ENCODE measurements around the gene PPEF1. TPM values are rescaled to one million over a fixed set of nuclear protein-coding genes. Genes with fewer than 3 reads are reported as not detected.

Gene PPEF1
- total and polyA plus RNA-seq, 4 donors: 0.09 TPM; not detected in 3

DNA sequence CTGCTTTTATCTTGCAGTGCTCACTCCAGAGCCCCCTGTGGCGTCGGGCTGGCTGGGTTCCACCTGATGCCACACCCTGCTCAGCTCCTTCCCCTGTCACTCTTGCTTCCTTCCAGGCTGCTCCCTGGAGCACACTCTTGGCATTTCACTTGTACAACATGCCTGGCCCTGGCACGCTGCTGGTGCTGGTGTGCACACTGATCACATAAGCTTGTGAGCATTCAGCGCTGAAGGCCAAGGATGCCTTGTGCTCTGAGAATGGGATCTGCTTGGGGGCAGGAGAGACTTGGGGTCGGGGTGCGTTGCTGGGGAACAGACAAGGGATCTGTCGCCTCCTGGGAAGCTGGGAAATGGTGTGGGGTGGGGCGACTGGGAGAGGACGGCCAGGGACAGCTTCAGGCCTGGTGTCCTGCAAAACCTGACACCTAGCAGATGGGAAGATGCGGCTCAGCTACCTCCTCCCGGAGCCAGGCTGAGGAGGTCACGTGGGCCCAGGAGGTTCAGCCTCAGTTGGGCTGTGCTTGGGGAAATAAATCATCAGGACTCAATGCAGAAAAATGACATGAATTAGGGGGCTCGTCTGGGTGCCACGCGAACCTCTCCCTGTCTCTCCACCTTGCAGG lies 167.9 kb downstream of the PPEF1 start:
- no peak for DNase-seq (ENCODE audit: low spot score)
- Histone ChIP-seq H3K4me3 (ENCODE audit: low read depth in 1 of 3, low read length in 3 of 3) (no peak overlapping the region), H3K27me3 (ENCODE audit: control insufficient read depth in 4 of 4, insufficient read depth in 4 of 4, low read length in 3 of 4) (no peaks in the 10 kb centered on the region), H3K9ac (ENCODE audit: low read depth in 1 of 2, low read length in 2 of 2) (no peak overlapping the region), H3K27ac (ENCODE audit: low read depth in 1 of 2, low read length in 2 of 2) (no peak overlapping the region), H3K4me1 (ENCODE audit: control insufficient read depth in 4 of 4, insufficient read depth in 4 of 4, low read length in 3 of 4) (peaks cover 0 to 2% (median 0%) of the 10 kb centered on the region in 4 donors), H3K36me3 (ENCODE audit: control insufficient read depth in 4 of 4, insufficient read depth in 3 of 4, low read depth in 1 of 4, low read length in 3 of 4) (no peaks in the 10 kb centered on the region), H3K9me3 (ENCODE audit: control insufficient read depth in 4 of 4, low read length in 3 of 4) (no peaks in the 10 kb centered on the region)
- WGBS: 80% methylated on average over 15 of the region's 15 CpGs
- TF ChIP-seq, protein P1, sequence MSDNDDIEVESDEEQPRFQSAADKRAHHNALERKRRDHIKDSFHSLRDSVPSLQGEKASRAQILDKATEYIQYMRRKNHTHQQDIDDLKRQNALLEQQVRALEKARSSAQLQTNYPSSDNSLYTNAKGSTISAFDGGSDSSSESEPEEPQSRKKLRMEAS (IDR thresholded peaks at IDR 0.05): no peak
- TF ChIP-seq YY1 (IDR thresholded peaks at IDR 0.05) (no peak), HNF4A (conservative IDR thresholded peaks at IDR 0.05) (no peak), FOXA1 (IDR thresholded peaks at IDR 0.05) (no peak), TAF1 (conservative IDR thresholded peaks at IDR 0.05) (no peak), FOXA2 (IDR thresholded peaks at IDR 0.05) (no peak)
- TF ChIP-seq, protein P2, sequence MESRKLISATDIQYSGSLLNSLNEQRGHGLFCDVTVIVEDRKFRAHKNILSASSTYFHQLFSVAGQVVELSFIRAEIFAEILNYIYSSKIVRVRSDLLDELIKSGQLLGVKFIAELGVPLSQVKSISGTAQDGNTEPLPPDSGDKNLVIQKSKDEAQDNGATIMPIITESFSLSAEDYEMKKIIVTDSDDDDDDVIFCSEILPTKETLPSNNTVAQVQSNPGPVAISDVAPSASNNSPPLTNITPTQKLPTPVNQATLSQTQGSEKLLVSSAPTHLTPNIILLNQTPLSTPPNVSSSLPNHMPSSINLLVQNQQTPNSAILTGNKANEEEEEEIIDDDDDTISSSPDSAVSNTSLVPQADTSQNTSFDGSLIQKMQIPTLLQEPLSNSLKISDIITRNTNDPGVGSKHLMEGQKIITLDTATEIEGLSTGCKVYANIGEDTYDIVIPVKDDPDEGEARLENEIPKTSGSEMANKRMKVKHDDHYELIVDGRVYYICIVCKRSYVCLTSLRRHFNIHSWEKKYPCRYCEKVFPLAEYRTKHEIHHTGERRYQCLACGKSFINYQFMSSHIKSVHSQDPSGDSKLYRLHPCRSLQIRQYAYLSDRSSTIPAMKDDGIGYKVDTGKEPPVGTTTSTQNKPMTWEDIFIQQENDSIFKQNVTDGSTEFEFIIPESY (IDR thresholded peaks at IDR 0.05): no peak
- TF ChIP-seq, protein P3, sequence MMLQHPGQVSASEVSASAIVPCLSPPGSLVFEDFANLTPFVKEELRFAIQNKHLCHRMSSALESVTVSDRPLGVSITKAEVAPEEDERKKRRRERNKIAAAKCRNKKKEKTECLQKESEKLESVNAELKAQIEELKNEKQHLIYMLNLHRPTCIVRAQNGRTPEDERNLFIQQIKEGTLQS (IDR thresholded peaks at IDR 0.05): no peak

DNA sequence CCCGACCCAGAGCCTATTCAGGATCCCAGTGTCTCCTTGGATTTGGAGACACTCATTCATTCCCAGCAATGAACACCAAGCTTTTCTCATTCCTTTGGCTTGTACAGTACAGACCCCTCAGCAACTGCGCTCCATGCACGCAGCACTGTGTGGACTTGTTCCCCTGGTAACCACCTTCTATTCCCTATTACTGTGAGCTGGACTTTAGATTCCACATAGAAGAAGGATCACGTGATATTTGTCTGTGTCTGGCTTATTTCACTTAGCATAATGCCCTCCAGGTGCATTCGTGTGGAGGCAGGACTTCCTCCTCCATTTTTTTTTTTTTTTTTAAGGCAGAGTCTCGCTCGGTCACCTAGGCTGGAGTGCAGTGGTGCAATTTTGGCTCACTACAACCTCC lies 170.0 kb downstream of the PPEF1 start:
- no peaks in the 10 kb centered on the region for H3K27me3 ChIP-seq (ENCODE audit: control insufficient read depth in 4 of 4, insufficient read depth in 4 of 4, low read length in 3 of 4)
- H3K9me3 ChIP-seq (ENCODE audit: control insufficient read depth in 4 of 4, low read length in 3 of 4): no peaks in the 10 kb centered on the region
- TF ChIP-seq RAD21 (IDR thresholded peaks at IDR 0.05) (peak in 1 of 2 donors; percentile 6), HNF4A (conservative IDR thresholded peaks at IDR 0.05) (peak; percentile 39 to 47), HNF4G (IDR thresholded peaks at IDR 0.05) (no peak), SP1 (IDR thresholded peaks at IDR 0.05) (peak; percentile 19)
- no peaks in the 10 kb centered on the region for H3K36me3 ChIP-seq (ENCODE audit: control insufficient read depth in 4 of 4, insufficient read depth in 3 of 4, low read depth in 1 of 4, low read length in 3 of 4)
- DNase-seq (ENCODE audit: low spot score): no peak
- H3K4me1 ChIP-seq (ENCODE audit: control insufficient read depth in 4 of 4, insufficient read depth in 4 of 4, low read length in 3 of 4): peaks cover 0 to 2% (median 0%) of the 10 kb centered on the region in 4 donors
- 67% methylated on average over 7 of the region's 7 CpGs for WGBS
- no peak overlapping the region for H3K4me3 ChIP-seq (ENCODE audit: low read depth in 1 of 3, low read length in 3 of 3)
- no peak overlapping the region for H3K9ac ChIP-seq (ENCODE audit: low read depth in 1 of 2, low read length in 2 of 2)
- no peak overlapping the region for H3K27ac ChIP-seq (ENCODE audit: low read depth in 1 of 2, low read length in 2 of 2)

Other genes starting within 250 kb of the PPEF1 start
- gene RS1, start 35.5 kb upstream of the PPEF1 start, total RNA-seq: not detected
- not detected for gene RS1, start 35.5 kb upstream of the PPEF1 start, polyA plus RNA-seq